Eye (tissue), 1 donor: ENCODE measurements around the gene TMX4.

ENCODE experiments used
- DNase-seq: peaks from one replicate; pipeline ENCODE4 v3.0.0-alpha.2; 2015

TMX4 gene

DNA sequence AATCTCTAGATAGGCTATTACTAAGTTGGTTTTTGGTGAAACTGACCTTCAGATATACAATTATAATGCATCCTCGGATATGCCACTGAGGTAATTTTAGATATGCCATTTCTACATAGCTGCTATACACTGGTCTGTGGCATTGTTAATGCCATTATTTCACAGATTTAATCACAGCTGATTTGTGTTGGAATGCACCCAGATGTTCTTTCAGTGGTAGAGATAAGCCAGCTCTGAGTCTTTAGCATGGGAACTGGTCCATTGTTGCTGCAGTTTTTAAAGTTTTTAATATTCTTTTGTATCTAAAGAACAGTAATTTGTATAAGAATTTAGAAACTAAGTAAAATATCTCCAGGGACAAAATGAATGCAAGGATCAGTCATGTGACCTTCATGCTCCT, 6.8 kb downstream of the TMX4 start:
- DNase-seq = no peak

GRCh38 chr20:8008733-8009132, 10.8 kb downstream of the TMX4 start:
- DNase-seq = no peak

DNA sequence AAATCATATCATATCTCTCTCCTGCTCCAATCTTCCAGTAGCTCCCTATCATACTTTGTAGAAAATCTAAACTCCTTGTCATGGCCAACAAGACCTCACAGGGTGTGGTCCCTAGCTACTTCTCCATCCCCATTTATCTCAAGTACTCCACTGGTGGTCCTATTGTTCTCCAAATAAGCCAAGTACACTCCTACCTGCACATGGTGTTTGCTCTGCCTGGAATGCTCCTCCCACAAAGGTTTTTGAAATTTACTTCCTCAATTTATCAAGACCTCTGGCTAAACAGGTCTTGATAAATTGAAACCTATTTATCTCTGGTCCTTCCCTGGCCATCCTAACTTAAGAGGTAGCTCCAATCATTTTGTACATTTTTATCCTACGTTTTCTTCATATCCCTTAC, 12.1 kb downstream of the TMX4 start:
- no peak for DNase-seq

- no peak for DNase-seq
Observed at GRCh38 chr20:8005575-8006366, 13.8 kb downstream of the TMX4 start.

GRCh38 chr20:8005033-8005432, 14.5 kb downstream of the TMX4 start:
- DNase-seq = no peak

DNA sequence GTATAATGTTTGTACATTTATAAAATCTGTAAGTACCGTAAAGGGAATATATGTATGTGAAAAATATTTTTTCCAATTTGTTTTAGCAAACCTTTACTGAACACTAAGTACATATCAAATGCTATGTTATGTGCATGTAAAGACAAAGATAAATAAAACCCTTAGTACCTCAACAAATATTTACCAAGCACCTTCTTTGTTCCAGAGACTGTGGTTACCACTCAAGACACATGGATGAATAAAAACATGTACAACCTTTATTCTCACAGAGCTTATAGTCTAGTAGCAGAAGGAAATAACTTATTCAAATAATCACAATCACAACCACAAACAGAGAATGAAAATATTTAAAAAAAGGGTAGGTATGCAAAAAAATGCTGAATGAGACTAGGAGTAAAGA, 17.5 kb downstream of the TMX4 start:
- DNase-seq = no peak

- no peak for DNase-seq
Observed at GRCh38 chr20:8000796-8001195, 18.8 kb downstream of the TMX4 start.

- DNase-seq = no peak
Observed at GRCh38 chr20:7996898-7997297, 22.7 kb downstream of the TMX4 start.

DNA sequence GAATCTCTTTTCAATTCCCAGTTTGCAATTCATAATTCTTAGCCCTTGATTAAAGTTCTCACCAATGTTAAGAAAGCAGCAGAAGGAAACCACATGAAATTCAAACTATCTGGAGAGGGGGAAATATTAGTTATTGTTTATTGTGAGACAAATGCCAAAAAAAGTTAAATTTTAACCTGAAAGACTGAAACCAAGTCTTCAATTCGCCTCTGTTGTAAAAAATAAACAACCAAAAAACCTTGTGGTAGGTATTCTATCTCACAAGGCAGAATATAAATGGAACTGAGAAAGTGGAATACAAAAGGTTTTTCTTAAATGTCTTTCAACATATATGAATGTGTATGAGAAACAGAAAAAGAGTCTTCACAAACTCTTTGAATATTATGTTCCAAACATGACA, 24.8 kb downstream of the TMX4 start:
- no peak for DNase-seq

DNA sequence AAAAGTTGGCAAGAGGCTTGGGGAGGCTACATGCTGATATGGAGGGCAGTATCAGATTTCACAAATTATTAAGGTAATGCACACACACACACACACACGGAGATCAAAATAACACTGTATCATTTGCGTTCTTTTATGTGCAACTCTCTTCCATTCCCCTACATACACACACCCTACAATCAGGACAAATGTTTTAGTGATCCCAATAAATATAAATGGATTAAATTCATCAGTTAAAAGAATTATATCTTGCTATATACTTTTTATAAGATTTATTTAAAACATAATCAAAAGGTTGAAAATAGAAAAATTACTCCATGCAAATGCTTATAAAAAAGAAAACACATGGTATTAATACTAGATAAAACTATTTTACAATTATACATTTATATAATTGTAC, 25.9 kb downstream of the TMX4 start:
- no peak for DNase-seq

- no peak for DNase-seq
Observed at GRCh38 chr20:7993238-7993637, 26.3 kb downstream of the TMX4 start.

DNA sequence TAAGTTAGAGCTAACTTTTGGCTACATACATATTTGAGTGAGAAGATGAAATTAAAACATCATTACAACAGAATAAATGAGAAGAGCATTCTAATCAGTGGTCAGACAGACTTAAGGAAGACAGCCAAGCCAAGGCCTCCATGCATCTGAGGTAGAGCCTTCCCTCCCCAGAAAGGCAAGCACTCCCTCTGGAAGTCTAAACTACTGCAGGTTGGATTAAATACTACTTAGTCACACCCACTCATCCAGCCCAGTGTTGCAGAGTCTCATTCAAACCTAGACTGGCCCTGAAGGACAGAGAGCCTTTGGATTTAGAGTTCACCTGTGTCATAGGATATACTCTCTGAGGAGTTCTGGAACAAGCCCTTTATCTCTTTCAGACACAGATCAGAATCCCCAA, 29.2 kb downstream of the TMX4 start:
- DNase-seq = no peak

GRCh38 chr20:7989379-7989778, 30.2 kb downstream of the TMX4 start:
- no peak for DNase-seq

DNA sequence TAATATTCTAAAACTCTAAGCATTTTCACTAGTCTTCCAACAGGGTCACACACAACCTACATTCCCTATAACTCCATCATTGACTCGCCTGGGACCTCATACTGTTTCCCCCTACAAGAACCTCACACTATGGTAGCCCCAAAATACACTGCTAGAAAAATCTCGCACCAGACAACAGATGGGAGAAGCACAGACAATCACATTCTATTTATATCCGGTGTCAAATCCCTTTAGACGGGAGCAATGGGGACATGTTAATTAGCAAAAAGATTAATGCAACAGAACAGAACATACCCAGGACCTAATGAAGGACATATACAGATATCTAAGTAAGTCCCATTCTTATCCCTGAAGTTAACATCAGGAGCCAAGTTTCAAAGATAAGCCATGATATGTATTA, 33.6 kb downstream of the TMX4 start:
- DNase-seq = no peak

DNA sequence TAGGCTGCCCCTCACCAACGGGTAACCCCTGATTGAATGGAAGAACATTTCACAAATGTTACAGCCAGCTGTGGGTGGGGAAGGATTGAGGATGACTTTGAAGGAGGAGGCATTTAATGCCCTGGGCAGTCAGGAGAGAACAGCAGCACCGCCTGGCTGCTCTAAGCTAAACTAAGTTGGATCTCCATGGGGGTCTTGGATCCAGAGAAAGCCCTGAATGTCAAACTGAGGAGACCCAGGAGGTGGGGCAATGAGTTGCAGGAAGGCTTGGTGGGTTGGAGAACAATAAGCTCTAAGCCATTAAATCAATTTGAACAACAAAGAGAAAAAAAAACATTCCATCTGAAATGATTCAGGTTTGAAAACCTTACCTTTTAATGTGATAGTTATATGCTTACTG, 35.4 kb downstream of the TMX4 start:
- no peak for DNase-seq

DNA sequence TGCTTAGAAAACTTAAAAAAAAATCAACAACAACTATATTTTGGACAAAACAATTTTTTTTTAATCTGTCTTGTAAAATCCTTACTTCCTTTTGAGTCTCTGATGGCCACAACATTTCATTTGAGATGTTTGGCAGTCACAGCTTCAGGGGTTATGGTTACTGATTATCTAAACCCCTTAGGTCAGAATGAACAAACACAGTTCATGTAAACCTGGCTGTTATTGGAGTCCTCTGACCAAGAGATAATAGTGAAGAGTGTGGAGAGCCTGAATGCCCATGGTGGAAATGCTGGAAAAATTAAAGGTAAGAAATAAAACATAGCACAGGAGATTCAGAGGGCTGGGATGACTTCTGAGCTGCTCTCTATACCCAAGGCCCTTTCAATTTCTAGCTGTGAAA, 38.2 kb downstream of the TMX4 start:
- no peak for DNase-seq

GRCh38 chr20:7980332-7981046, 39.1 kb downstream of the TMX4 start:
- DNase-seq = peak; percentile 17

DNA sequence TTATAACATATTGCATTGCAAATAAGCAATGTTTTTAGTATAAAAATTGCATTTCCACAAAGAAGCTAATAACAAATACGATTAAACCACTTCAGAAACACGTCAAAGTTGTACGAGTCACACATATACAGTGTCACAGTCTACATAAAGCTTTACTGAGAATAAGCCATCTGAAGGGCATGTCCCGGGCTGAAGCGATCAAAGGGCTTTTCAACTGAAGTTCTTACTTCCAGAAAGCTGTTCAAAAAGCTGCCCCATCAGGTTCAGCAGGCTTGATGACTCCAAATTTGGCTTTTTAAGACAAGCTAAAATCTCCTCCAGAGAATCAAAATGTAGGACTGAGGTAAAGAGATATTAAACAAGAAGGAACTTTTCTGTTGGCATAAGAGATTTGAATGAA, 41.9 kb downstream of the TMX4 start:
- no peak for DNase-seq

DNA sequence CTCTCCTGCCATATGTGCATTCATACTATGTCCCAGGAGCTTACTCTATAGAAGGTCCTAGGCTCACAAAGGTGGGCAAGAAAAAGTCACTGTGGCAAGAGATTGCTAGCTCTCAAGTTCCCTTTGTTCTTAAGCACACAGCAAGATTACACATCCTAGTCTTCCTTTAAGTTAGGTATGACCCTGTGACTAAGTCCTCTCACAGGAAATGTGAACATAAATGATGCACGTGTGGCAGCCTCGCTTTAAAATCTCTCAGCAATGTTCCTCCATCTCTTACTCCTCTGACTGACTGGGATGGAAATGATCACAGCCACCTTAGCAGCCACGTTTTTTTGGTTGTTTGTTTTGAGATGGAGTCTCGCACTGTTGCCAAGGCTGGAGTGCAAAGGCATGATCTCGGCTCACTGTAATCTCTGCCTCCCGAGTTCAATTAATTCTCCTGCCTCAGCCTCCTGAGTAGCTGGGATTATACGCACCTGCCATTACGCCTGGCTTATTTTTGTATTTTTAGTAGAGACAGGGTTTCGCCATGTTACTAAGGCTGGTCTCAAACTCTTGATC, 43.6 kb downstream of the TMX4 start:
- DNase-seq = no peak

- no peak for DNase-seq
Observed at GRCh38 chr20:7974785-7975435, 44.7 kb downstream of the TMX4 start.

- DNase-seq = no peak
Observed at GRCh38 chr20:7971536-7972280, 47.9 kb downstream of the TMX4 start.

DNA sequence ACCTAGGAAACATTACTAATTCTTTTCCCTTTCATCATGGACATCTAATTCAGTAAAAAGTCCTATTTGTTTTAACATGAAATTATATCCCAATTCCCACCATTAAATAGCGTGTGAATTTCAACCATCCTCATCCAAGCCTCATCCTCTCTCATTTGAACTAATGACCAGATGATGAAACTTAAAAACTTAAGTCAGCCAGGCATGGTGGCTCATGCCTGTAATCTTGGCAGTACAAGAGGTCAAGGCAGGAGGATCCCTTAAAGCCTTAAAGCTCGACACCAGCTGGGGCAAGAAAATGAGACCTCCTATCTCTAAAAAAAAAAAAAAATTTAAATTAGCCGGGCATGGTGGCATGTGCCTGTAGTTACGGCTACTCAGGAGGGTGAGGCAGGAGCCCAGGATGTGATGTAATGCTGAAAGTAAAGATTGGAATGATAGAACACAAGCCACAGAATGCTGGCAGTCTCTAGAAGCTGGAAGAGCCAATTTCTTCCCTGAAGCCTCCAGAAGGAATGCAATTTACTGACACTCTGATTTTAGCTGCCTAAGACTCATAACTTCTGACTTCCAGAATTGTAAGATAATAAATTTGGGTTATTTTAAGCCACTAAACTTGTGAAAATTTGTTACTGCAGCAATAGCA, 52.2 kb downstream of the TMX4 start:
- DNase-seq = no peak

DNA sequence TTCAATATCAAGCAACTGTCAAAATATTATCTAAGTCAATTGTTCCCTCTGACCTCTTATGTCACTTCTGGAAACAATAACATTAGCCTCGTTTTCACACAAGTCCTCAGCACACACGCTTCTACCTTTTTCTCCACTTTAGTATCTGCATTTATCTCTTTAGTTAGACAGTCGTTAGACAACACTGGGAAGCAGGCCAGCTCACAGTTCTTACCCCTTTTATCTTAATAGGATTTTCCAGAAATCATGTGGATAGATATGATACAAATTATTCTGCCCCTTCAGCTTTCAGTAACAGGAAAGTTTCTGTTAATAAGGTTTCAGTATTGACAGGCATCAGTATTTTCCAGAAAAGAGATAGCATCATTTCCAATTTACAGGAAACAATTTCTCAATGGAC, 53.4 kb downstream of the TMX4 start:
- DNase-seq = no peak
